Measurements from ENCODE around the gene PACS1.
"Not testable (repeated sequence)": the region's sequence is repeated elsewhere in the genome, so short reads cannot be mapped to it uniquely, and the experiment has no call there.

Gene PACS1

GRCh38 chr11:66267379-66268243 lies 197.5 kb downstream of the PACS1 start:
- in situ Hi-C loops (cut with MboI; ENCODE audit: low sequenced_read_pairs), result no loop called here

GRCh38 chr11:66268244-66268951 lies 198.3 kb downstream of the PACS1 start, which contains the start of gene RAB1B:
Gene RAB1B (plus strand): TSS chr11:66268639. CDS start chr11:66268680, 41 bp downstream.
- in situ Hi-C loops (cut with MboI; ENCODE audit: low sequenced_read_pairs), result no loop called here

GRCh38 chr11:66268952-66269905 lies 199.2 kb downstream of the PACS1 start:
- in situ Hi-C loops (cut with MboI; ENCODE audit: low sequenced_read_pairs), result no loop called here

GRCh38 chr11:66271816-66272215 lies 201.7 kb downstream of the PACS1 start:
- in situ Hi-C loops (cut with MboI; ENCODE audit: low sequenced_read_pairs), result no loop called here

- in situ Hi-C loops (cut with MboI; ENCODE audit: low sequenced_read_pairs), result no loop called here
These were observed 202.5 kb downstream of the PACS1 start for GRCh38 chr11:66272596-66272995.

- in situ Hi-C loops (cut with MboI; ENCODE audit: low sequenced_read_pairs), result no loop called here
These were observed 204.1 kb downstream of the PACS1 start for GRCh38 chr11:66274219-66274618.

GRCh38 chr11:66275396-66275795 lies 205.3 kb downstream of the PACS1 start:
- in situ Hi-C loops (cut with MboI; ENCODE audit: low sequenced_read_pairs), result no loop called here

- in situ Hi-C loops (cut with MboI; ENCODE audit: low sequenced_read_pairs), result no loop called here
These were observed 206.0 kb downstream of the PACS1 start for GRCh38 chr11:66275984-66276612.

- in situ Hi-C loops (cut with MboI; ENCODE audit: low sequenced_read_pairs), result not testable (repeated sequence)
These were observed 206.5 kb downstream of the PACS1 start for GRCh38 chr11:66276619-66277018.

- in situ Hi-C loops (cut with MboI; ENCODE audit: low sequenced_read_pairs), result not testable (repeated sequence)
These were observed 207.0 kb downstream of the PACS1 start for GRCh38 chr11:66277064-66277463.

- in situ Hi-C loops (cut with MboI; ENCODE audit: low sequenced_read_pairs), result no loop called here
These were observed 207.6 kb downstream of the PACS1 start, which contains the start of gene CNIH2 for GRCh38 chr11:66277471-66278362. Gene CNIH2 (plus strand): TSS chr11:66278175. CDS start chr11:66278457, 282 bp downstream.

- in situ Hi-C loops (cut with MboI; ENCODE audit: low sequenced_read_pairs), result no loop called here
These were observed 208.5 kb downstream of the PACS1 start for GRCh38 chr11:66278363-66279091.

GRCh38 chr11:66279092-66279734 lies 209.1 kb downstream of the PACS1 start:
- in situ Hi-C loops (cut with MboI; ENCODE audit: low sequenced_read_pairs), result no loop called here

- in situ Hi-C loops (cut with MboI; ENCODE audit: low sequenced_read_pairs), result no loop called here
These were observed 210.4 kb downstream of the PACS1 start for GRCh38 chr11:66280428-66280827.

- in situ Hi-C loops (cut with MboI; ENCODE audit: low sequenced_read_pairs), result no loop called here
These were observed 210.9 kb downstream of the PACS1 start for GRCh38 chr11:66281001-66281400.

- in situ Hi-C loops (cut with MboI; ENCODE audit: low sequenced_read_pairs), result no loop called here
These were observed 211.8 kb downstream of the PACS1 start for GRCh38 chr11:66281776-66282467.

Measured in HL-60/S4 treated with phorbol 12-myristate 13-acetate at 8.2 ng/mL for 4 days and 3 days (cell line).